ENCODE measurements around the gene MOG. TPM values are rescaled to one million over a fixed set of nuclear protein-coding genes. Genes with fewer than 3 reads are reported as not detected.

The MOG gene
- polyA plus RNA-seq, 2 of the 4 experiments (the other 2 are of a cell fraction), result not detected

DNA sequence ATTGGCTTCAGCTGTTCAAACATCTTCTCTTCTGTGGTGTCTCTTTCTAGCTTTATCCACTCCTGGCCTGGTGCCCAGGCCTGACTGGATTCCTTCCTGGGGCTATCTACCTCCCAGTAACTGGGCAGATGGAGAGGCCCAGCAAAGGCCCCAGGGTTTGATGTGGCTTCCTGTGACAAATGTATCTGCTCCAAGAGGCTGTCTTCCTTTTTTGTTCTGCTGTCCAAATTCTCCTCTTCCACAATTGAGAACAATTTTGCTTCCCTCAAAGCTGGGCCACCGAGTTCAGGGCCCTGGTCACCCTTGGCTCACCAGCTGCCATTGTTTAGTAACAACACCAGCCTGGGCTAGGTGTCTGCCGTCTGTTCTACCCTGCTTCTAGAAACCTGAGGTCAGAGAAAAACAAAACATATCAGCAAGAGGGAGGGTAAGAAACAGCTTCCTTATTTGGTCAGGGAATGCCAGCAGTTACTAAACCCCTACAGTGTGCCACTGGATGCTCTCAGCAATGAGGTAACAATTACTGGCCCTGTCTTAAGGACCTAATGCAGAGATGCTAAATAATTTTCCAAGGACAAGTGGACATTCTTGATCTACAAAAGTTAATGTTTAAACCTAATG lies 20.2 kb downstream of the MOG start (continued):
- TF ChIP-seq, protein P1, sequence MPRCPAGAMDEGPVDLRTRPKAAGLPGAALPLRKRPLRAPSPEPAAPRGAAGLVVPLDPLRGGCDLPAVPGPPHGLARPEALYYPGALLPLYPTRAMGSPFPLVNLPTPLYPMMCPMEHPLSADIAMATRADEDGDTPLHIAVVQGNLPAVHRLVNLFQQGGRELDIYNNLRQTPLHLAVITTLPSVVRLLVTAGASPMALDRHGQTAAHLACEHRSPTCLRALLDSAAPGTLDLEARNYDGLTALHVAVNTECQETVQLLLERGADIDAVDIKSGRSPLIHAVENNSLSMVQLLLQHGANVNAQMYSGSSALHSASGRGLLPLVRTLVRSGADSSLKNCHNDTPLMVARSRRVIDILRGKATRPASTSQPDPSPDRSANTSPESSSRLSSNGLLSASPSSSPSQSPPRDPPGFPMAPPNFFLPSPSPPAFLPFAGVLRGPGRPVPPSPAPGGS (IDR thresholded peaks at IDR 0.05), result no peak
- TF ChIP-seq MAFK (IDR thresholded peaks at IDR 0.05; ENCODE audit: partially characterized antibody) (no peak), RNF2 (IDR thresholded peaks at IDR 0.05; ENCODE audit: borderline replicate concordance, low read depth) (no peak), ZC3H11A (IDR thresholded peaks at IDR 0.05) (no peak), TP53 (CRISPR knock-in tag; IDR thresholded peaks at IDR 0.05) (no peak), EHF (CRISPR knock-in tag; IDR thresholded peaks at IDR 0.05) (no peak)

DNA sequence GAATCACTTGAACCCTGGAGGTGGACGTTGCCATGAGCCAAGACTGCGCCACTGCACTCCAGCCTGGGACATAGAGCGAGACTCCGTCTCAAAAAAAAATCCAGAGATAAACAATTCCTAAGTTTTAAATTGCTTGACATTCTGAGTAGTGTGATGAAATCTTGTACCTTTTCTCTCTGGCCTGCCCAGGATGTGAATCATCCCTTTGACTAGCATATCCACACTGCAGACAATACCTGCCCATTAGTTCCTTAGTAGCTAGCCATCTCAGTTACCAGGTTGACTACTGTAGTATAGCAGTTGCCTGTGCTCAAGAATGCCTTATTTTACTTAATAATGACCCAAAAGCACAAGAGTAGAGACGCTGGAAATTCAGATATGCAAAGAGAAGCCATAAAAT lies 21.2 kb downstream of the MOG start:
- ChIA-PET POLR2A (no interaction called here), CTCF (interaction anchor here (2.1 kb wide), 1 partner anchor 25 kb away, joined by 11 read pairs; no protein-coding TSS in a partner anchor)
- H3K9me3 ChIP-seq, result no peaks in the 10 kb centered on the region
- whole genome bisulfite sequencing (ENCODE audit: missing lambda C conversion rate), result 73% methylated on average over 5 of the region's 5 CpGs
- H3K4me1 ChIP-seq, result peaks cover 14% of the 10 kb centered on the region; the same call in 1 of the 3 replicates
- FAIRE-seq, result no peak
- H3K4me3 ChIP-seq, result no peak overlapping the region
- no peak overlapping the region for H3K4me2 ChIP-seq
- TF ChIP-seq, protein P2, sequence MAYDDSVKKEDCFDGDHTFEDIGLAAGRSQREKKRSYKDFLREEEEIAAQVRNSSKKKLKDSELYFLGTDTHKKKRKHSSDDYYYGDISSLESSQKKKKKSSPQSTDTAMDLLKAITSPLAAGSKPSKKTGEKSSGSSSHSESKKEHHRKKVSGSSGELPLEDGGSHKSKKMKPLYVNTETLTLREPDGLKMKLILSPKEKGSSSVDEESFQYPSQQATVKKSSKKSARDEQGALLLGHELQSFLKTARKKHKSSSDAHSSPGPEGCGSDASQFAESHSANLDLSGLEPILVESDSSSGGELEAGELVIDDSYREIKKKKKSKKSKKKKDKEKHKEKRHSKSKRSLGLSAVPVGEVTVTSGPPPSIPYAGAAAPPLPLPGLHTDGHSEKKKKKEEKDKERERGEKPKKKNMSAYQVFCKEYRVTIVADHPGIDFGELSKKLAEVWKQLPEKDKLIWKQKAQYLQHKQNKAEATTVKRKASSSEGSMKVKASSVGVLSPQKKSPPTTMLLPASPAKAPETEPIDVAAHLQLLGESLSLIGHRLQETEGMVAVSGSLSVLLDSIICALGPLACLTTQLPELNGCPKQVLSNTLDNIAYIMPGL (CRISPR knock-in tag; IDR thresholded peaks at IDR 0.05; ENCODE audit: borderline replicate concordance), result no peak
- TF ChIP-seq CHD2 (IDR thresholded peaks at IDR 0.05; ENCODE audit: low read length, partially characterized antibody) (no peak), RFX5 (IDR thresholded peaks at IDR 0.05) (no peak), PHF8 (IDR thresholded peaks at IDR 0.05; ENCODE audit: borderline replicate concordance, low read depth) (no peak), HOXB13 (CRISPR knock-in tag; IDR thresholded peaks at IDR 0.05; ENCODE audit: low read depth) (no peak), FOXS1 (CRISPR knock-in tag; IDR thresholded peaks at IDR 0.05) (no peak), CEBPB (IDR thresholded peaks at IDR 0.05) (no peak), POLR2AphosphoS2 (conservative IDR thresholded peaks at IDR 0.05; ENCODE audit: low read length) (no peak), NR3C1 (IDR thresholded peaks at IDR 0.05) (no peak), NFE2L2 (conservative IDR thresholded peaks at IDR 0.05; ENCODE audit: low read length) (no peak), EHMT2 (IDR thresholded peaks at IDR 0.05; ENCODE audit: low read depth) (no peak), JUNB (IDR thresholded peaks at IDR 0.05) (no peak), KDM5A (IDR thresholded peaks at IDR 0.05) (no peak), HDAC2 (IDR thresholded peaks at IDR 0.05) (no peak)
- TF ChIP-seq, protein P3, sequence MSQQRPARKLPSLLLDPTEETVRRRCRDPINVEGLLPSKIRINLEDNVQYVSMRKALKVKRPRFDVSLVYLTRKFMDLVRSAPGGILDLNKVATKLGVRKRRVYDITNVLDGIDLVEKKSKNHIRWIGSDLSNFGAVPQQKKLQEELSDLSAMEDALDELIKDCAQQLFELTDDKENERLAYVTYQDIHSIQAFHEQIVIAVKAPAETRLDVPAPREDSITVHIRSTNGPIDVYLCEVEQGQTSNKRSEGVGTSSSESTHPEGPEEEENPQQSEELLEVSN (IDR thresholded peaks at IDR 0.05; ENCODE audit: borderline replicate concordance, low read depth), result no peak
- TF ChIP-seq, protein P4, sequence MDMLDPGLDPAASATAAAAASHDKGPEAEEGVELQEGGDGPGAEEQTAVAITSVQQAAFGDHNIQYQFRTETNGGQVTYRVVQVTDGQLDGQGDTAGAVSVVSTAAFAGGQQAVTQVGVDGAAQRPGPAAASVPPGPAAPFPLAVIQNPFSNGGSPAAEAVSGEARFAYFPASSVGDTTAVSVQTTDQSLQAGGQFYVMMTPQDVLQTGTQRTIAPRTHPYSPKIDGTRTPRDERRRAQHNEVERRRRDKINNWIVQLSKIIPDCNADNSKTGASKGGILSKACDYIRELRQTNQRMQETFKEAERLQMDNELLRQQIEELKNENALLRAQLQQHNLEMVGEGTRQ (IDR thresholded peaks at IDR 0.05), result no peak
- no peak for ATAC-seq
- no peak for DNase-seq (ENCODE audit: low read depth in 1 of 2, low spot score in 1 of 2)
- H3K27ac ChIP-seq, result no peak overlapping the region

DNA sequence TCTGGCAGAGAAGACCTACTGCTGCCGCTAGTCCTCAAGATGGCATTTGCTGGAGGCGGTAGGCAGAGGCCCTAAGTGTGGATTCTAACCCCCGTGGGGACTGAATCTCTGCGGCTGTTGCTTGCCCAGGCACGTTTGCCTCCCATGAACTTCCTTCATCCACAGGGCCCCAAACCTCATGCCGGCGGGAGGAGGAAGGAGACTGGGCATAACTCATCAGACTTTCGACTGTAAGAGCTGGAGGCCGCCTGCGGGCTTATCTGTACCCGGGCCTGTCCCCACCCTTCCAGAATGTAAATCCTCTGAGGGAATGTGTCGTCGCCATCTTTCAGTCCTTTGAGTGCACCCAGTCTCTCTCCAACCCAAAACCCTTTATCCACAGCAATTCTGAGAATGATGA lies 23.1 kb downstream of the MOG start:
- FAIRE-seq, result no peak
- CTCF ChIA-PET, result no interaction called here
- POLR2A ChIA-PET, result no interaction called here
- peaks cover 14% of the 10 kb centered on the region; the same call in 1 of the 3 replicates for H3K4me1 ChIP-seq
- WGBS (ENCODE audit: missing lambda C conversion rate), result 91% methylated on average over 12 of the region's 13 CpGs
- no peak overlapping the region for H3K27ac ChIP-seq
- ATAC-seq, result no peak
- H3K4me3 ChIP-seq, result no peak overlapping the region
- H3K9me3 ChIP-seq, result no peaks in the 10 kb centered on the region
- no peak for DNase-seq (ENCODE audit: low read depth in 1 of 2, low spot score in 1 of 2)
- no peak overlapping the region for H3K4me2 ChIP-seq
- TF ChIP-seq TP53 (CRISPR knock-in tag; IDR thresholded peaks at IDR 0.05) (no peak), NR3C1 (IDR thresholded peaks at IDR 0.05) (no peak), POLR2A (IDR thresholded peaks at IDR 0.05; ENCODE audit: low read length) (no peak), GATA3 (IDR thresholded peaks at IDR 0.05; ENCODE audit: borderline replicate concordance) (no peak), MAFK (IDR thresholded peaks at IDR 0.05; ENCODE audit: partially characterized antibody) (no peak), TFCP2L1 (CRISPR knock-in tag; IDR thresholded peaks at IDR 0.05) (no peak), RCOR1 (IDR thresholded peaks at IDR 0.05; ENCODE audit: low read depth, low read length) (no peak), BHLHE40 (IDR thresholded peaks at IDR 0.05; ENCODE audit: low read depth, low read length) (no peak)
- TF ChIP-seq, protein P3 (IDR thresholded peaks at IDR 0.05; ENCODE audit: borderline replicate concordance, low read depth), result no peak
- TF ChIP-seq, protein P5, sequence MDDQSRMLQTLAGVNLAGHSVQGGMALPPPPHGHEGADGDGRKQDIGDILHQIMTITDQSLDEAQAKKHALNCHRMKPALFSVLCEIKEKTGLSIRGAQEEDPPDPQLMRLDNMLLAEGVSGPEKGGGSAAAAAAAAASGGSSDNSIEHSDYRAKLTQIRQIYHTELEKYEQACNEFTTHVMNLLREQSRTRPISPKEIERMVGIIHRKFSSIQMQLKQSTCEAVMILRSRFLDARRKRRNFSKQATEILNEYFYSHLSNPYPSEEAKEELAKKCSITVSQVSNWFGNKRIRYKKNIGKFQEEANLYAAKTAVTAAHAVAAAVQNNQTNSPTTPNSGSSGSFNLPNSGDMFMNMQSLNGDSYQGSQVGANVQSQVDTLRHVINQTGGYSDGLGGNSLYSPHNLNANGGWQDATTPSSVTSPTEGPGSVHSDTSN (IDR thresholded peaks at IDR 0.05), result no peak
- TF ChIP-seq, protein P1 (IDR thresholded peaks at IDR 0.05), result no peak
- TF ChIP-seq, protein P4 (IDR thresholded peaks at IDR 0.05), result no peak
